HG03097 (cell line): Measurements from ENCODE around the gene PCBP3.

ENCODE experiments used
- ATAC-seq: cut with Tn5 transposase; IDR thresholded peaks from one replicate; pipeline ENCODE4 v1.9.1; 2021; ENCODE audit not compliant: unreplicated experiment, low FRiP score

PCBP3 gene

DNA sequence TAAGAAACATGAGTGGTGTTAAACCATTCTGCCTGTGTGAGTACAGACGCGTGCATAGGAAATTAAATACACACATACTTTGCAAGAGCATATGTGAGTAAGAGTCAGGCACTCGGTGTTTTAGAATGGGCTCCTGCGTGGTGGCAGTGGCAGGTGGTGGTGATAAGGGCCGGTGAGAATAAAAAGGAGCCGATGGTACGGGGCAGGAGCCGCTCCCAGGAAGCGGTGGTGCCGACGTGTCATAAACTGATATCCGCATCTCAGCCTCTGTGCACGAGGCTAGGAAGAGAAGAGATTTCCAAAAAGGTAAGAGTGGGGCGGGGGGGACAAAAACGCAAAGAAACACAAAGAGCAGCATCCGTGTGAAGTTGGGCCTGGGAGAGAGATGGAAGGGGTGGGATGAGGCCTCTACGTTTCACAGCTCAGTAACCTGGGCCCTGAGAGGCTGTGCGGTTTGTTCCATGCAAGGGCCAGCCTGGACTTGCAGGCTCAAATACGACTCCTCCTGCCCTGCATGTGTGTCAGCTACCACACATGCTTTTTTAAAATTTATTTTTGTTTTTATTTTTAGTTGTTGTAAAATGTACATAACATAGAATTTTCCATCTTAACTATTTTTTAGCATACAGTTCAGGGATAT is 210.3 kb downstream of the PCBP3 start:
- ATAC-seq, result no peak

DNA sequence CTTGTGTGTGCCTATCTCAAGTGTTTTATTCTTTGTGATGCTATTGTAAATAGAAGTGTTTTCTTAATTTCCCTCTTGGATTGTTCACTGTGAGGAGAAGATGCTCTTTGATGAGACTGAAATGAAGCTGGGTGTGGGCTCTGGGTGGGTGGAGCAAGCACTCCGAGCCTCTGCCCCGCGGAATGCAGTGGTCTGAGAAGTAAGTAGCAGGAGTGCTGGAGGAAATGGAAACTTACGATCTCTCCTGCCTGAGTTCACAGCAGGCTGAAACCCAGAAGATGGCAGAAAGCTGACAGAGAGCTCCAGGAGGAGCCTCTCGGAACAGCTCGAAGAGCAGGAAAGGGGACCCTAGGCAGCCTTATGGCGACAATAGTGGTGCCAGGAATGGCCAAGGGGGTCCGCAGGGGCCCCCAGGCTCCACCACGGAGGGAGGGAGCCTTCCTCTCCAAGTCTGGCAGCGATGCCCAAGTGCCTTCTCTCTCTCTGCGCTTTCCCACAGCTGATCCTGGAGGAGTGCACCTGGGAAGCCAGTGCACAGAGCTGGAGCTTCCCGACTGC is 211.2 kb downstream of the PCBP3 start:
- no peak for ATAC-seq

DNA sequence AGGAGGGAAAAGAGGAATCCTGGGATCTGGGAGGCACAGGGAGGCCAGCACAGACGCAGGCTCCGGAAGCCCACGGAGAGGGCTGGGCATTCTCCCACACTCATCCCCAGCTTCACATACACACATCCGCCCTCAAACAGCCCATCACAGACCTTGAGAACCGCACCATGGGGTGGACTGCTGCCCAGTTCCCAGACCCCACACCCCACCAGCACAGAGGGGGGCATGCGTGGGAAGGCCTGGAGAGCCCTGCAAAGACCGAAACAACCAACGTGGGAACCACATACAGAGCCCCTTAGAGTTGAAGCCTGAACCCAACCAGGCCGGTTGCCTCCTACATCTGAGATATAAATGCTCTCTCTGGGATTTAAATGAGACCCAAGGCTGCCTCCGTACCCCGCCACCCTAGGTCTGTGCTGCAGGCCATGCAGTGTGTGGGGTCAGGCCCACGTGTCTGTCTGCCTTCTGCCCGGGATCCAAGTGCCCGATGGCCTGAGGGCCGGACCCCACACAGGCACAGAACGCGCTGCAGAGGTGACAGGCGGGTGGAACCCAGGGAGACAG is 211.8 kb downstream of the PCBP3 start:
- no peak for ATAC-seq

DNA sequence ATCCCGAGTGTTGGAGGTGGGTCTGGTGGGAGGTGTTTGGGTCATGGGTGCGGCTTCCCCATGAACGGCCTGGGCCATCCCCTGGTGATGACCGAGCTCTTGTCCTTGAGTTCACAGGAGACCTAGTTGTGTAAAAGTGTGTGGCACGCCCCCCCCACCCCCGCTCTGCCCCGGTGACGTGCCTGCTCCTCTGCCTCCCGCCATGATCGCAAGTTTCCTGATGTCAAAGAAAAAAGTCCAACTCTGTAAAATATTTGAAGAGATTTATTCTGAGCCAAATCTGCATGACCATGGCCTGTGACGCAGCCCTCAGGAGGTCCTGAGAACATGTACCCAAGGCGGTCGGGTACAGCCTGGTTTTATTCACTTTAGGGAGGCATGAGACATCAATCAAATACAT is 212.9 kb downstream of the PCBP3 start:
- ATAC-seq, result no peak

DNA sequence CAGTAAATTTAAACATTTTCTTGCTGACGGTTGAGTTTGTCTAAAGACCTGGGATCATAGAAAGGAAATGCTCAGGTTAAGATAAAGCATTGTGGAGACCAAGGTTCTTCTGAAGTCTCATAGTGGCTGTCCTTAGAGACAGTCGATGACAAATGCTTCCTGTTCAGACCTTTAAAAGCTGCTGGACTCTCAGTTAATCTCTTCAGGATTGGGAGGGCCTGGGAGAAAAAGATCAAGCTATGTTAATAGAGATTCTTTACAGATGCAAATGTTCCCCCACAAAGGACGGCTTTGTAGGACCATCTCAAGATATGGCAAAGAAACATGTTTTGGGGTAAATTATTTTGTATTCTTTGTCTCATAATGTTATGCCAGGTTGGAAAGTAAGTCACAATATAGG is 213.4 kb downstream of the PCBP3 start:
- no peak for ATAC-seq

DNA sequence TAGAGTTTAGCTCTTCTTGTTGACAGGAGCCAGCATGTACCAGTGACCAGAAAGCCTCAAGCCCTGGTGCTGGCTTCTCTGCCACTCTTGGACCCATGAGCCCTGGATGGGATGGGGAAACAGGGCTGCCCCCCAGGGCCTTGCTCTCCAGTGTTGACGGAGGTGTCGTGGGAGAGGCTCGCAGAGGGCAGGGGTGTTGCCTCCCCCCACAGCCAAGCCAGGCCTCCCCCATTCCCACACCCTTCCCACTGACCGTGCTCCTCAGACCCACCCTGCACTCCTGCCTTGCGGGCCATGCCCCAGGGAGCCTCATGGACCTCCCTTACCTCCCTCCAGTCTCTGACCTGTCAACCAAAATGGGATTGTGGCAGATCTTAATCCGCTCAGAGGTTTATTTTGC is 214.2 kb downstream of the PCBP3 start:
- ATAC-seq, result no peak

DNA sequence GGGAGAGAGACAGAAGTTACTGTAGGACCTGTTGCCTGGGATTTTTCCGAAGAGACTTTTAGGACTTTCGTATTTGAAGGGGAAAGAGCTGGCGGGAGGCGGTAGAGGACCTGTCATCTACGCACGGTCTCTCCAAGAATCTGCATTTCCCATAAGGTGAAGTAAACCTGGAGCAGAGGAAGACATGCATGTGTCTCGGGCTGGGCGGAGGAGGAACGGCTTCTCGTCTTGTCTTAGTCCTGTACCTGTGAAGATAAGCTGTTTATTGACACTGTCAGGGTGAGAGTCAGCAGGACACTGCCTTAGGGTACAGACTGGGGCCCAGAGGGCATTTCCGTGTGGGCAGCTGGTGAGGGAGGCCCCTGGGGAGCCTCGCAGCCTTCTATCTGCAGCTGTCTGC is 214.7 kb downstream of the PCBP3 start:
- ATAC-seq, result no peak

DNA sequence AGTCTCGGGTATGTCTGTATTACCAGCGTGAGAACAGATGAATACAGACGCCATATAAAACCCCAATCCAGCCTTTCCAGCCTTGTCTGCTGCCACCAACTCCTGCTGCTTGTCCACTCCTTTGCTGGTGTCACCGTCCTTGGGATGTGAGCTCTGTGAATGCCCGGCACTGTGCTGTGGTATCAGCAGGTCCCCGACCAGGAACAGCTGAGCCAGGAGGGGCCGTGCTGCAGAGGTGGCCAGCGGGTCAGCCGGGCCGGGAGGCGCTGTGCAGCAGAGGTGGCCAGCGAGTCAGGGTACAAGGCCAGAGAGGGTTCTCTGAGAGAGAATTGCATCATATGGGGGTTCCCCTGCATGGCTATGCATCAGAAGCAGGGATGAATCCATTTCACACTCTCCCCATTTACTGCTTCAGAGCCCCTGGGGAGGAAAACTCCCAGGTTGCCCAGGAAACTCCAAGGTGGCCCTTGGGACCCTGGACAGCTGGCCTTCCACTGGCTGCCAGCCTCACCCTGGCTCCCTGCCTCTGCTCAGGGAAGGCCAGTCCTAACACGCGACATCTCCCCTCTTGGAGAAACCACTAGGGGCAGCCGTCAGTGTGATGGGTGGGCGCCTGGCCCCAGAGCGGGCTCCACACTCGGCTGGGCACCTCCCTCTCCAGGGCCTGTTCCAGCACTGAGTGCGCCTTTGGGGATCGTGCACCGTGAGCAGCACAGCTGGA is 215.7 kb downstream of the PCBP3 start:
- ATAC-seq, result no peak

DNA sequence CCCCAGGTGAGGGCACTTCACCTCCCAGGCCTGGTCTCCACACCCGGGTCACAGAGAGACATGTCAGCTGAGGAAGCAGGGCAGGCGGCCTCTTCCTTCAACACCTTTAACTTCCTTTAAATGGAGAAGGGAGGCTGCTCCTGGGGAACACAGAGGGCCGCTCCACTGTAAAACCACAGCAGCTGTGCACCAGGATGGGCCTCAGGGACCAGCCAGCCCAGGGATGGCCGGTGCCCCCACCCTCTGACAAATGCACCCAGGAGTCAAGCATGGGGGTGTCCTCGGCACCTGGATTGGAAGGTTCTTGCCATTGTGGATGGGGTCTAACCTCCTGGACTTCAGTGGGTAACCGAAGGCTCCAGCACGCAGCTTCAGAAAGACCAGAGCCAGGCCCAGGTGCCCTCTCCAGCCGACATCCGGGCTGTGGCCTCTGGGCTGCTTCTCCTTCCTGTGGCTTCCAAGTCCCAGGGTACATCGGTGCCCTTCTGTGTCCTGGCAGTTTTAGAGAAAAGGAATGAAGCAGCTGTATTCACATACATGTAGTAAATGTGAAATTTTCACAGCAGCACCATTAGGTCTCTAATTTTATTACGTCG is 216.3 kb downstream of the PCBP3 start:
- ATAC-seq, result no peak

DNA sequence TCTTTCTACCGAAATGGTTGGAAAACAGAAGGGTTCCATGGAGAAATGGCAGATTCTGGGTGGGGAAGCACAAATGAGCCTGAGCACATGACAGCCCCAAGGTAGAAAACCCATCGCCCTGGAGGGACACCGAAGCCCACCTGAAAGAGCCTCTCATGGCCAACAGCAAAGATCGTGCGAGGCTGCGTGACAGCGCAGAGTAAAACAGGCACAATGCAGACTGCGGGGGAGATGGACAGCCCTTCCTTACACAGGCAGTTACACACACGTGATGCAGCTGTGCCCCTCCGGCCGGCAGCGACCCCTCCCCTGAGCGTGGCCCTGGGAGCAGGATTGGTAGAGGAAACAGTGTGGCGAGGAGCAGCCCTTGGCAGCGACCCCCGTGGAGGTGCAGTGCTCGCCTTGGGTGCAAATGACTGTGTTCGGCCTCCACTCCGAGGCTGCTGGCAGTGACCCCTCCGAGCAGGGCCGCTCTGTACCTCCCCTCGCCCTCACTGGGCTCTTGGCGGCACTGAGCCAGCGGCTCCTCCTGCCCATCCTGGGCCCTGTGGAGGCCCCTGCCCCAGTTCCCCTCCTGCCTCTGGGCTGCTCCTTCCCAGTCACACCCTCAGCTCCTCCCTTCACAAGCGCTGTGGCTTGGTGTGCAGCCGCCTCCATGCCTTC is 217.1 kb downstream of the PCBP3 start:
- ATAC-seq, result no peak

DNA sequence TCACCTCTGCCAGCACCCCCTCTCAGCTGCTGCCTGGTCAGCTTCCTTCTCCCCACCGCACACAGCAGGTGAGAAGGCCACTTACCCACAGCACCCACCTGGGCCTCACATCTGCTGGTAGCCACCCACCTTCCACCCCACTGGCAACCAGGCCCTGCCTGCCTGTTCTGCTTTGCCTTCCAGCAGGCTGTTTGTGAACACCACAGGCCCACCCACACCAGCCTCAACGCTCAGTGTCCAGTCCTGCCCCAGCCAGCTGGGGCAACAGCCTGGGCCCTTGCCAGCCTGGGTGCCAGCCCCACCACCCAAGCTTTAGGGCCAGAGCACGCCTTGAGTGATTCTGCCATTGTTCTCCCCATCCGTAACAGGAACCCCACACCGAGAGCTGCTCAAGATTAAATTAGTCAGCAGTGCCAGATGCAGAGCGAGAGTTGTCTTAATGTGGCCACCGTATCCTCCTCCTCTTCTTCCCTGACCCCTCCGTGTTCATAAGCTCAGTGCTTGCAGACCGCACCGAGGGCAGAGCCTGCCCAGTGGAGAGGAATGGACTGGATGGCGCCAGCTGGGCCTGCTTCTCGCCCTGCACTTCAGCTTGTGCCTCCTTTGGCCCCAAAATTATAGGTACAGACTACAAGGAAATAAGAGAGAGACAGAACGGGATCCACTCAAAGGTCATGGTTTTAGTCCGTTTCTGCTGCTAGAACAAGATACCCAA is 217.8 kb downstream of the PCBP3 start:
- no peak for ATAC-seq

DNA sequence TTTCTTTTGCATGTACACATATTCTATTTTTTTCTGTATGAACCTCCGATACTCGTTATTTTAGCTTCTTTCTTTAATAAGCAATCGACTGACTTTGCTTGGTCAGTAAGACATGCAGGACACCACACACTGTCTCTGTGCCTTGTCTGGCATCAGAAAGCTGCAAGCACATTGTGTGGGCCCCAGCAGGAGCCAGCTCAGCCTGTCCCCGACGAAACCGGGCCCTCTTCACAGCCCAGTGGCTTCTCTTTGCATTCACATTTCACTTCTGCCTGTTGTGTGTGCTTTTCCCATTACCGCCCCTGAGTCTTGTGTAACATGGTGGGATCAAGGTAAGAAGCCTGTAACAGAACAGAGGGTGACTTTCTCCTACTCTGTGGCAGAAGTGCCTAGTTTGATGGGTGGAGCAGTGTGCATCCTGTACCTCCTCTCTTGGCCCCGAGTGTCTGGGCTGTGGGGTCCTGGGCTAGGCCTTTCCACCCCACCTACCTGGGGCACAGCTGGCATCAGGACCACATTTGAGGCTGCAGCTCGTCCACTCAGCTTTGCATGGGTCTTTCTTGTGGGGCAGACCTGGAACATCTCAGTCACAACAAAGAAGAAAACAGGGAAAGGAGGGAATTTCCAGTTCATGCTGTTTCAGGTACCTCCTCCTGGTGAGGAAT is 219.2 kb downstream of the PCBP3 start:
- ATAC-seq, result no peak

DNA sequence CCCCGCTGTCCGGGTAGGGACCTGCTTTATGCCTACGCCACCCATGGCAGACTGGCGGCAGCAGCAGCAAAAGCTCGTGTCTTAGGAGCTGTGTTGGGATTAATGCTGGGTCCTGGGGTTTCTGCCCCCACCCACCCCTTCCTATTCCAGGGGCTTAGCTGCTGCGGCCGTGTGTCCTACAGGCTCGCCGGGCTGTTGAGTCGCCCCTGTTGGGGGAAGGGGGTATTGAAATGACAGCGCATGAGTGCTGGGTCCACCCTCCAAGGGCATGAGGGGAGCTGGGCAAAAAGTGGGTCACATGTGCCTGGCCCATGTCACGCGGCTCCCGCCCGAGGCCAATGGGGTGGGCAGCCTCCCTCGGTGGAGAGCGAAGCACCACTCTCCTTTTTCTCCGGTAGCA is 219.7 kb downstream of the PCBP3 start:
- no peak for ATAC-seq

DNA sequence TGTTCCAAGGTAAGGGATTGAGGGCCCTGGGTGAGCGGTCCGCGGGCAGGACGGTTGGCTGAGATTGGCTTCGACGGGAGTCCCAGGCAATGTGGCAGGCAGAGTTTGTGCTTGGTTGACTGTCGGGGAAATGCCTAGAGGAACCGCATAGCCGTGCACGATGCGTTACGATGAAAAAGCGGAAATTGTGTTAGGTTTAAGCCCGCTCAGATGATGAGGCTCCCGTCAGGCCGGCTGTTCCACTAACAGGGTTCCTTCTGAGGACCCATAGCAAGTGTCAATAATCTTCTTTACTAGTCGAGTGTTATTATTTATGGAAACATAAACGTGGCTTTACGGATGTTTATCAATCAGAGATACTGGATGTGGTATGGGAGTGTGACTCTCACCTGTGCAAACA is 220.2 kb downstream of the PCBP3 start:
- no peak for ATAC-seq

DNA sequence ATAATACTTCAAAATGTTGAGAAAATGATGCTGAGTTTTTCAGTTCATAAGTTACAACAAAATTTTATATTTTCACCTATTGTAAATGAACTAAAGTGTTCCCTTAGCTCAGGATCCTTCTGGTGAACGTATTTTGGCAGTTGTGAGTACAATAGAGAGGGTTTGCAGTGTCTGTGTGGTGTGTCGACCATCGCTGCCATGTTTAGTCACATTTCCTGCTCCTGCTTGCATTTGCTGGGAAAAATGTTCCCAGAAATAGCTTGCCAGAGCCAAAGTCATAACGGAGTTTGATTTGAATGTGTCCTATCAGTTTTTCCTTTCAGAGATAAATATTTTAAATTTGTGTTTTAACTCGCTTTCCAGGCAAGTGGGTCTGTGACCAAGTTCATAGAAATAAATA is 220.9 kb downstream of the PCBP3 start:
- no peak for ATAC-seq

DNA sequence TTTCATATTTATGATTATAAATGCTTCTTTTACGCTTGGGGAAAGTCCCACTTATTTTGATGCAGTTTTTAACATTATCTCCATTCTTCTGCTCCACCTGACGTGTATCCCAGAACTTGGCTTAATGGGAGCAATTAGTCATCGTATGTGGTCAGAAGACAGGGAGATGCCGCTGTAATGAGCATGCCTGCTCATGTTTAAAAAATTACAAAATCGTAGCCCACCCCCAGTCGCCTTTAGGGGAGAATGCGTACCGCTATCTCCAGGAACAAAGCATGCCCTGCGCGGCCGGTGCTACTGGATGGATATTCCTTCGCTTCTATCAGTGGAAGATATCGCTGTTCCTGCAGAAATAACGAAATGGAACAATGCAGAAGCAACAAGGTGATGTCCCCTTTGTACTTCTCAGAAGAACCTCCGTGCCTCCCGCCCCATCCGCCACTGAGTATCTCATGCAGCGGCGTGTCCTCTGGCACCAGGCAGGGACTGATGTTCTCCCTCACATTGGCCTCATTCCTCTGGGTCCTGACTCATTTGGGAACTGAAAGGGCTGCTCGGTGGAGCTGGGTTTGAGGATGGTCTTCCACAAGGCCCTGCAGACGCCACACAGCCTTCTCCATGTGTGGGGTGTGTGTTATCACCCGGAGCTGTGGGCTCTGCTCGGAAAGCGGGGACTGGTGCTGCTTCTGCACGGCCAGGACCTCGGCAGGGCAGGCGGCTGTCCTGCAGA is 221.7 kb downstream of the PCBP3 start:
- no peak for ATAC-seq

DNA sequence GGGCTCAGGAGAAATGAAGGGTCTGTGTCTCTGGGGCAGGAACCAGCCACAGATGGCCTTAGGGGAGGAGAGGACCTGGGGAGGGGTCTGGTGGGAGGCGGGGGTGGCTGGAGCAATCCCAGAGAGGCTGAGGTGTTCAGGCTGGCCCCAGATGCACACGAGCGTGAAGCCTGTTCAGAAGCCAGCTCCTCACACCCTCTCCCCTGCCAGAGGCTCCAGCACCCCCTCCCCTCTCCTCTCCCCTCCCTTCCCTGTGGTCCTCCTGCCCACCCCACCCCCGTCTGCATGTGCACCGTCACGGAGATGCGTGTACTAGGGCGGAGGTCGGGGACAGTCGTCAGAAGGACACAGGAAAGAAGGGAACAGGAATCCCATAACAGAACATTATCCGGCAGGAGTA is 223.0 kb downstream of the PCBP3 start:
- ATAC-seq, result no peak

DNA sequence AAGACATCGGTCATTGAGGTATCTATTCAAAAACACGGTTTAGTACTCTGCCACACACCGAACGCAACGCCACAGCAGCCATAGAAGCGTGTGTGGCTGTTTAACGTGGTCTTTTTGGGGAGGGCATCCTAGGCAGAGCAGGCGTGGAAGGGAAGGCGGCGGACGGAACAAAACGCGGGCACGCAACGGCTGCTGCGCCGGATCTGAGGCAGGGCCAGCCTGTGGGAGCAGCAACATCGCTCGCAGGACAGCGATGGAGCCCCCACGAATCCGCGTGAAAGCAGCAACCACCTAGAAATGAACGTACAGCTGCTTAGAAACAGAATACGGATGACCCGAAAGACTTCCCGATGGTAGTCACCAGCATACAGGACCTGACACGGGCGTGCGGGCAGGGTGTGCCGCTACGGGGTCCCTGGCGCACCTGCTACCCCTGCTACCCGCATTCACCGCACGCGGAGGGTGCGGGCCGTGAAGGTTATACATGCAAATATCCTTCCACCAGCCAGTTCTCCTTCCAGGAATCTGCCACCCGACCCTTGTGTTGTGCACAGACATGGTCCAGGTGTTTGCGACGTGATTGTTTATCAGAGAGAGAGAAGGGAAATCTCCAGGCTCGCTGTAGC is 223.6 kb downstream of the PCBP3 start:
- no peak for ATAC-seq

DNA sequence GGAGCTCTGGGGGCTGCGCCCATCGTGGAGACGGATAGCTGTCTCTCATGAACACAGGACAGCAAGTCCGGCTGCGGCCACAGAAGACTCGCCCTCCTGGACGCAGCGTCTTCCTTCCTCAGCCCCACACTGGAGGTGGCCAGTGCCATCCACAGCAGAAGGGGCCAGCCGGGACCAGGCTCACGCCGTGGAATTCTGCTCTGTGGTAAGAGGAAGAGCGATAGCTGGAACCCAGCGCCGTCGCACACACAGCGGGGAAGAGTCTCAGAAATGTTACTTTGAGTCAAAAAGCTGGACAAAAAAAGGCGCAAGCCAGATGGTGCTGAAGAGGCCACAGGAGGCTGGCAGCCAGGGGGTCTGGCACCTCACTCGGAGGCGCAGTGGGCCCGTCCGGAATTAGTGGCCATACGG is 224.2 kb downstream of the PCBP3 start:
- ATAC-seq, result no peak
